ENCODE measurements around the gene SLCO4A1. TPM values are rescaled to one million over a fixed set of nuclear protein-coding genes. Genes with fewer than 3 reads are reported as not detected.

The SLCO4A1 gene
- total and polyA plus RNA-seq, 2 of the 4 experiments (the other 2 are of a cell fraction), result 0.72 to 1.1 TPM

- Histone ChIP-seq H2AK5ac (ENCODE audit: low read depth, low read length) (peak within 1 kb of the TSS; percentile 24), H2BK120ac (ENCODE audit: low read depth, low read length) (no peak within 1 kb of the TSS), H3K4ac (ENCODE audit: low read depth, low read length) (no peak within 1 kb of the TSS), H2AK9ac (replicated peaks; ENCODE audit: low read depth, low read length, poor library complexity) (peak within 1 kb of the TSS; percentile 76), H3K27me3 (ENCODE audit: control insufficient read depth, insufficient read depth, low read length) (peaks cover 33% of the 10 kb centered on the region; the same call in 1 of the 2 replicates), H3K4me3 (ENCODE audit: insufficient read depth, low read depth, low read length) (peak within 1 kb of the TSS; percentile 27; the same call in 1 of the 2 replicates), H3K79me1 (ENCODE audit: low read depth in 1 of 2, low read length in 2 of 2) (no peaks in the 10 kb centered on the region), H3K56ac (ENCODE audit: extremely low read depth, insufficient read depth, low read length) (no peak within 1 kb of the TSS), H3K9me3 (ENCODE audit: control insufficient read depth, insufficient read depth, low read length) (no peaks in the 10 kb centered on the region), H3K4me2 (ENCODE audit: low read depth, low read length) (no peak within 1 kb of the TSS), H3K27ac (ENCODE audit: insufficient read depth, low read length) (no peak within 1 kb of the TSS), H3K14ac (replicated peaks; ENCODE audit: low read depth, low read length) (no peak within 1 kb of the TSS), H2BK5ac (ENCODE audit: low read depth, low read length, poor library complexity, severe bottlenecking) (no peak within 1 kb of the TSS), H4K91ac (ENCODE audit: insufficient read depth, low read depth, low read length) (no peak within 1 kb of the TSS), H4K20me1 (ENCODE audit: insufficient read depth, low read length) (peaks cover 7% of the 10 kb centered on the region; the same call in 1 of the 2 replicates), H3K23ac (ENCODE audit: low read depth, low read length) (no peak within 1 kb of the TSS), H3K36me3 (ENCODE audit: control insufficient read depth, insufficient read depth, low read length) (no peaks in the 10 kb centered on the region), H4K8ac (ENCODE audit: low read depth in 2 of 2, low read length in 2 of 2) (no peak within 1 kb of the TSS), H2BK15ac (ENCODE audit: low read depth, low read length) (no peak within 1 kb of the TSS), H3K9me1 (ENCODE audit: insufficient read depth, low read length) (peaks cover 17% of the 10 kb centered on the region), H2AFZ (replicated peaks; ENCODE audit: low read length, poor library complexity) (peak within 1 kb of the TSS; percentile 84), H3K4me1 (ENCODE audit: control insufficient read depth, insufficient read depth, low read length) (peaks cover 8% of the 10 kb centered on the region), H3K9ac (ENCODE audit: low read depth, low read length) (no peak within 1 kb of the TSS), H4K5ac (ENCODE audit: low read depth, low read length) (no peak within 1 kb of the TSS), H3K18ac (ENCODE audit: low read depth, low read length) (no peak within 1 kb of the TSS), H2BK20ac (ENCODE audit: low read depth, low read length) (no peak within 1 kb of the TSS)
- dilution Hi-C loops (cut with HindIII; ENCODE audit: low sequenced_read_pairs, unreplicated experiment), result no loop called here
- POLR2A ChIA-PET (ENCODE audit: unreplicated experiment), result interaction anchor here (0.5 kb wide), 1 partner anchor 602 kb away, joined by 8 read pairs; no protein-coding TSS in a partner anchor
- in situ Hi-C loops (cut with MboI; ENCODE audit: low sequenced_read_pairs), result no loop called here
- BruUV-seq (replicated peaks), result no TSS peak
- ATAC-seq (ENCODE audit: low read depth) (0 out of 2 replicates have a peak, but pooled peaks have one; percentile 6), DNase-seq (no peak)
- TF ChIP-seq, protein P1, sequence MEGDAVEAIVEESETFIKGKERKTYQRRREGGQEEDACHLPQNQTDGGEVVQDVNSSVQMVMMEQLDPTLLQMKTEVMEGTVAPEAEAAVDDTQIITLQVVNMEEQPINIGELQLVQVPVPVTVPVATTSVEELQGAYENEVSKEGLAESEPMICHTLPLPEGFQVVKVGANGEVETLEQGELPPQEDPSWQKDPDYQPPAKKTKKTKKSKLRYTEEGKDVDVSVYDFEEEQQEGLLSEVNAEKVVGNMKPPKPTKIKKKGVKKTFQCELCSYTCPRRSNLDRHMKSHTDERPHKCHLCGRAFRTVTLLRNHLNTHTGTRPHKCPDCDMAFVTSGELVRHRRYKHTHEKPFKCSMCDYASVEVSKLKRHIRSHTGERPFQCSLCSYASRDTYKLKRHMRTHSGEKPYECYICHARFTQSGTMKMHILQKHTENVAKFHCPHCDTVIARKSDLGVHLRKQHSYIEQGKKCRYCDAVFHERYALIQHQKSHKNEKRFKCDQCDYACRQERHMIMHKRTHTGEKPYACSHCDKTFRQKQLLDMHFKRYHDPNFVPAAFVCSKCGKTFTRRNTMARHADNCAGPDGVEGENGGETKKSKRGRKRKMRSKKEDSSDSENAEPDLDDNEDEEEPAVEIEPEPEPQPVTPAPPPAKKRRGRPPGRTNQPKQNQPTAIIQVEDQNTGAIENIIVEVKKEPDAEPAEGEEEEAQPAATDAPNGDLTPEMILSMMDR (conservative IDR thresholded peaks at IDR 0.05; ENCODE audit: low read depth, low read length), result 0 out of 2 replicates have a peak, but pooled peaks have one; percentile 6
- no peak for TF ChIP-seq CEBPB (IDR thresholded peaks at IDR 0.05; ENCODE audit: low read depth, low read length)
- intact Hi-C loops (cut with micrococcal nuclease), result no loop called here
- CTCF ChIA-PET, result interaction anchor here (1.0 to 1.2 kb wide), 2 partner anchors 21 to 82 kb away, joined by 3 read pairs; no protein-coding TSS in a partner anchor
- WGBS, 2 experiments (ENCODE audit: extremely low coverage in 2 of 2, insufficient read length in 1 of 2), result 1% methylated on average over 54 of the region's 124 CpGs; no CpG with 5 or more reads in 1 of the 2 experiments
Measured at GRCh38 chr20:62708591-62709536, 66.6 kb downstream of the SLCO4A1 start, which contains the start of gene NTSR1. TSS of gene NTSR1 (plus strand) at chr20:62708836. CDS start at chr20:62709208, 372 bp downstream.

Measured in IMR-90 (cell line).